Naive thymus-derived CD4-positive, alpha-beta T cell (primary cell): ENCODE measurements around the gene CHD2. TPM values are rescaled to one million over a fixed set of nuclear protein-coding genes. Genes with fewer than 3 reads are reported as not detected.

Source experiments
- ATAC-seq: fragments of 150-1000 bp; cut with Tn5 transposase; 2 replicates; pipeline ENCODE4 v1.10.0; 2021; ENCODE audit warnings: mild to moderate bottlenecking, moderate library complexity
- CTCF ChIA-PET: fragments of 350-600 bp; sonication (Branson Sonifier 250); formaldehyde crosslinking; loops from one replicate; lab custom pipeline; 2021; ENCODE audit warnings: antibody characterized with exemption; lab: Charles Lee
- POLR2A ChIA-PET: fragments of 350-600 bp; sonication (Branson Sonifier 250); formaldehyde crosslinking; loops from one replicate; lab custom pipeline; 2021; ENCODE audit warnings: antibody characterized with exemption, inconsistent platforms; lab: Charles Lee
- DNase-seq, 9 donors: peaks; one replicate each; pipeline versions ENCODE4 v3.0.0 to v3.0.0-alpha.2; 2020 to 2022; ENCODE audit warnings: mixed read lengths in 1 of 9
- H3K27ac ChIP-seq: one replicate; pipeline ENCODE4 v1.7.0; 2013; ENCODE audit warnings: mild to moderate bottlenecking, low read depth, low read length, moderate library complexity
- H3K27me3 ChIP-seq, 2 donors: one replicate each; pipeline ENCODE4 v1.7.0; 2013; ENCODE audit warnings: low read length in 2 of 2, mild to moderate bottlenecking in 2 of 2, moderate library complexity in 2 of 2; ENCODE audit not compliant: control insufficient read depth in 2 of 2, insufficient read depth in 2 of 2
- H3K36me3 ChIP-seq, 3 experiments: 1 replicate in 2 of 3; 2 replicates in 1 of 3; pipeline ENCODE4 v1.7.0; 2013; ENCODE audit warnings: low read length in 3 of 3, mild to moderate bottlenecking in 3 of 3, moderate library complexity in 1 of 3; ENCODE audit not compliant: insufficient read depth in 3 of 3, control insufficient read depth in 2 of 3
- H3K4me1 ChIP-seq, 2 donors: one replicate each; pipeline ENCODE4 v1.7.0; 2013; ENCODE audit warnings: low read length in 2 of 2, mild to moderate bottlenecking in 2 of 2, moderate library complexity in 1 of 2; ENCODE audit not compliant: control insufficient read depth in 2 of 2, insufficient read depth in 2 of 2
- H3K4me3 ChIP-seq: 2 replicates; pipeline ENCODE4 v1.7.0; 2013; ENCODE audit warnings: mild to moderate bottlenecking, low read length
- H3K9me3 ChIP-seq, 3 experiments: 1 replicate in 2 of 3; 2 replicates in 1 of 3; pipeline ENCODE4 v1.7.0; 2013; ENCODE audit warnings: low read length in 3 of 3; ENCODE audit not compliant: control insufficient read depth in 2 of 3
- H3K27ac Mint-ChIP-seq, 9 donors: one replicate each; pipeline ENCODE4 v1.8.0; 2020 to 2022; ENCODE audit warnings: mixed read lengths in 9 of 9, mild to moderate bottlenecking in 8 of 9, moderate library complexity in 5 of 9, inconsistent platforms in 2 of 9
- H3K27me3 Mint-ChIP-seq, 5 donors: one replicate each; pipeline ENCODE4 v1.8.0; 2021 to 2022; ENCODE audit warnings: mixed read lengths in 5 of 5, mild to moderate bottlenecking in 1 of 5
- H3K36me3 Mint-ChIP-seq, 5 donors: one replicate each; pipeline ENCODE4 v1.8.0; 2020 to 2022; ENCODE audit warnings: mixed read lengths in 5 of 5, mild to moderate bottlenecking in 3 of 5, inconsistent platforms in 1 of 5
- H3K4me1 Mint-ChIP-seq, 7 donors: one replicate each; pipeline ENCODE4 v1.8.0; 2020 to 2022; ENCODE audit warnings: mixed read lengths in 7 of 7, mild to moderate bottlenecking in 3 of 7, inconsistent platforms in 1 of 7
- H3K4me3 Mint-ChIP-seq, 10 donors: one replicate each; pipeline ENCODE4 v1.8.0; 2020 to 2022; ENCODE audit warnings: mild to moderate bottlenecking in 10 of 10, mixed read lengths in 10 of 10, moderate library complexity in 6 of 10, inconsistent platforms in 2 of 10
- H3K9me3 Mint-ChIP-seq, 11 donors: one replicate each; pipeline ENCODE4 v1.8.0; 2020 to 2022; ENCODE audit warnings: mixed read lengths in 11 of 11, mild to moderate bottlenecking in 4 of 11, inconsistent platforms in 1 of 11, moderate library complexity in 1 of 11
- intact Hi-C, 2 donors: fragments of 100-400 bp; cut with micrococcal nuclease; formaldehyde crosslinking; loops; one replicate each; pipeline ENCODE4 v1.15.1; 2023
- polyA plus RNA-seq, 2 donors: library from polyadenylated mRNA; unstranded; fragments of 300-500 nt; fragmentation: Illumina TruSeq; gene quantifications; one replicate each; pipeline ENCODE4 v1.2.3, GENCODE V29; 2021
- total RNA-seq, 6 experiments: library from RNA in 5 of 6; stranded (reverse) in 5 of 6; gene quantifications; 1 replicate in 5 of 6; 2 replicates in 1 of 6; pipeline ENCODE4 v1.2.3 and lab custom pipeline; 2021 to 2026

Gene CHD2
- total and polyA plus RNA-seq, 7 experiments from 2014 or later: 70.0 to 492 (median 371) TPM

DNA sequence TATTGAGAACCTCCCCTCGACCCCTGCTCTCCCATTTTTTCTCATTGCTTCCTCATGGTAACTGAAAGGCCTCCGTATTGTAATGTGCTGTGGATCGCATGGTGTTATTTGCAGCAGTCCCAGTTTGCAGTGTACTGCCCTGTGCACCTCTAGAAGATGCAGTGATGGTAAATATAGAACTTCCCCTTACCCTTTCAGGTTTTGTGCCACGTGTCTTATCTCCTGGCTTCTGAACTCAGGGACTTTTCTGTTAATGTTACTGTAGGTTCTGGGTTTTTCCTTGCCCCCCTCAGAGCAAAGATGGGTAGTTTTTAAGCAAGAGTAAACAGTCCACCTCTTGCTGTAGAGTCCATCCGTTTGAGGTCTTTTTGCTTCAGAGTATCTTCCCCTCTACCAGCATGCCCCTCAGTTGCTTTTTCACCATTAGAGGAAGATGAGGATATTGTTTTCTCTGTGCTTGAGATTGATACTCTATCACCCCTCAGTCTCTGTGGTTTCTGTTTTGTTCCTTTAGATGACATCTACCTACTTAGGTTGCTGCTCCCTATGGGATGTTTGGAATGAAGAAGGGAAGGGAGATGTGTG is 22.4 kb downstream of the CHD2 start:
- Mint-ChIP-seq H3K4me3 (peak overlapping the region; percentile 42 to 84 (median 62)), H3K27me3 (no peaks in the 10 kb centered on the region), H3K27ac (peak overlapping the region; percentile 53 to 95 (median 82)), H3K9me3 (no peaks in the 10 kb centered on the region), H3K36me3 (peaks cover 14 to 41% (median 38%) of the 10 kb centered on the region in 5 donors), H3K4me1 (peaks cover 49 to 95% (median 85%) of the 10 kb centered on the region in 7 donors)
- POLR2A ChIA-PET: interaction anchor here (0.6 to 18.6 kb wide), 11 partner anchors 8 to 126 kb away, joined by 3 to 342 read pairs (median 6); partner anchors contain the start of gene CHD2
- DNase-seq (no peak), ATAC-seq (peak; percentile 54)
- intact Hi-C loops: loop anchor here in 1 of 2 donors (1.0 kb wide), 1 partner anchor 8 kb away; no protein-coding TSS in a partner anchor
- Histone ChIP-seq H3K9me3 (no peaks in the 10 kb centered on the region), H3K36me3 (peaks cover 10 to 35% (median 14%) of the 10 kb centered on the region in 3 experiments), H3K4me3 (no peak overlapping the region), H3K27ac (peak overlapping the region; percentile 57), H3K4me1 (peaks cover 39 to 48% of the 10 kb centered on the region in 2 donors), H3K27me3 (no peaks in the 10 kb centered on the region)
- CTCF ChIA-PET: interaction anchor here (2.5 kb wide), 1 partner anchor 126 kb away, joined by 19 read pairs; no protein-coding TSS in a partner anchor

DNA sequence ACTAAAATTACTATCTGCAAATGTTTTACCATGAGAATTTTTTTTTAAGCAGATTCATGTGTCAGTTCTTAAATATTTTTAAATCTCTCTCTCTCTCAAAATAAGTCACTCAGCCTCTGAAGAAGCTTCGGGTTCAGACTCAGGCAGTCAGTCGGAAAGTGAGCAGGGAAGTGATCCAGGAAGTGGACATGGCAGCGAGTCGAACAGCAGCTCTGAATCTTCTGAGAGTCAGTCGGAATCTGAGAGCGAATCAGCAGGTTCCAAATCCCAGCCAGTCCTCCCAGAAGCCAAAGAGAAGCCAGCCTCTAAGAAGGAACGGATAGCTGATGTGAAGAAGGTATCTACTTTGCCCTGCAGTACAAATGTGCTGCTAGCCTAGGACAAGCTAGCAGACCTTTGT is 24.1 kb downstream of the CHD2 start:
- H3K4me1 ChIP-seq: peaks cover 35 to 39% of the 10 kb centered on the region in 2 donors
- intact Hi-C loops: loop anchor here in 1 of 2 donors (2.0 kb wide), 1 partner anchor 41 kb away; no protein-coding TSS in a partner anchor
- no peak overlapping the region for H3K4me3 ChIP-seq
- no peak overlapping the region for H3K27ac ChIP-seq
- H3K36me3 Mint-ChIP-seq: peaks cover 14 to 52% (median 46%) of the 10 kb centered on the region in 5 donors
- no peaks in the 10 kb centered on the region for H3K27me3 ChIP-seq
- H3K9me3 ChIP-seq: no peaks in the 10 kb centered on the region
- peak overlapping the region; percentile 29 to 95 (median 71) for H3K27ac Mint-ChIP-seq
- peaks cover 46 to 97% (median 90%) of the 10 kb centered on the region in 7 donors for H3K4me1 Mint-ChIP-seq
- peaks cover 22 to 52% (median 31%) of the 10 kb centered on the region in 3 experiments for H3K36me3 ChIP-seq
- POLR2A ChIA-PET: interaction anchor here (1.5 to 18.6 kb wide), 6 partner anchors 12 to 118 kb away, joined by 3 to 342 read pairs (median 10); partner anchors contain the start of gene CHD2
- no peaks in the 10 kb centered on the region for H3K9me3 Mint-ChIP-seq
- peak overlapping the region in 8 of 10 donors; percentile 2 to 72 (median 44) for H3K4me3 Mint-ChIP-seq
- DNase-seq: no peak
- no peaks in the 10 kb centered on the region for H3K27me3 Mint-ChIP-seq
- CTCF ChIA-PET: interaction anchor here (2.5 kb wide), 1 partner anchor 128 kb away, joined by 19 read pairs; no protein-coding TSS in a partner anchor
- ATAC-seq: no peak

DNA sequence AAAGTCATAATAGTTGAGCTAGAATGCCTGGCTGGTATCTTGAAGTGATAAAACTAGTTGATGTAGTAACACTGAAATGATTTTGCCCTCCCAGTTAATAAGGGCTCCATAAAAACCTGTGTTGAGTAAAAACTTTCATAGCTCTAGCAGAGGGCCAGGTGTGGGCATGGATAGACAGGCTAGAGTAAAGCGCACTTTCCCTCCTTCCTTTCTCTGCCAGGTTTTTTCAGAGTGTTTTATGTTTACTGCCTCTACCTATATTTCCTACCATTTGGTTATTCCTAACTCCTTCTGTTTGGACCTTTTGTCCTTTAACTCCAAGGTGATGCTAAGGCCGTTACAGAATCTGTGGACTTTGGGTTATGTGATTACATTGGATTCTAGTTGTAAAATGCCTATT is 25.3 kb downstream of the CHD2 start:
- DNase-seq (no peak), ATAC-seq (no peak)
- no peaks in the 10 kb centered on the region for H3K9me3 Mint-ChIP-seq
- ChIA-PET CTCF (interaction anchor here (1.0 kb wide), 3 partner anchors 9 to 17 kb away, joined by 3 read pairs; no protein-coding TSS in a partner anchor), POLR2A (interaction anchor here (0.8 to 18.6 kb wide), 5 partner anchors 9 to 117 kb away, joined by 3 to 342 read pairs (median 13); partner anchors contain the start of gene CHD2)
- H3K36me3 ChIP-seq: peaks cover 29 to 62% (median 37%) of the 10 kb centered on the region in 3 experiments
- H3K27ac ChIP-seq: peak overlapping the region; percentile 9
- no peaks in the 10 kb centered on the region for H3K27me3 Mint-ChIP-seq
- H3K4me3 Mint-ChIP-seq: peak overlapping the region in 4 of 10 donors; percentile 7 to 43 (median 9)
- intact Hi-C loops: loop anchor here in 1 of 2 donors (2.0 kb wide), 1 partner anchor 39 kb away; no protein-coding TSS in a partner anchor
- no peaks in the 10 kb centered on the region for H3K27me3 ChIP-seq
- H3K27ac Mint-ChIP-seq: peak overlapping the region in 8 of 9 donors; percentile 28 to 95 (median 64)
- no peaks in the 10 kb centered on the region for H3K9me3 ChIP-seq
- no peak overlapping the region for H3K4me3 ChIP-seq
- peaks cover 46 to 93% (median 85%) of the 10 kb centered on the region in 7 donors for H3K4me1 Mint-ChIP-seq
- H3K4me1 ChIP-seq: peaks cover 27 to 37% of the 10 kb centered on the region in 2 donors
- H3K36me3 Mint-ChIP-seq: peaks cover 14 to 54% (median 53%) of the 10 kb centered on the region in 5 donors

DNA sequence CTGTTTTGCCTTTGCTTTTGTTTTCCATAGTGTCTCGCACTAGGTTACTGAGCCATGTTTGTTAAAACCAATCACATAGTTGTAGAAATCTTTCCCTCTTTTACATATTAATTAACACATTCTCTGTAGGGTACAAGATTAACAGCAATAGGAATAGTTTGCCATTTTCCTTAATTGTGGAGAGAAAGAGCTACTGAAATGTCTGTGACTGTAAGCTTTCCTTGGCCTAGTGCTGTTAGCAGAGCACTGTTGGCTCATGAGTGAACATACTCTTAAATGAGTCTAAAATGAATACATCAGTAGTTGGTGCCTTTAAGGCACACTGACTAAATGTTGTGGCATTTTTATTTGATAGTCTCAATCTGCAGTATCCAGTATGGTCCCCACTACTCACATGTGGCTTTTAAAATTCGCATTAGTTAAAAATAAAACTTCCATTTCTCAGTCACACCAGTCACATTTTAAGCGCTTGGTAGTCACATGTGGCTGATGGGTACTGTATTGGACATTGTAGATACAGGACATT is 28.2 kb downstream of the CHD2 start:
- DNase-seq (no peak), ATAC-seq (no peak)
- Mint-ChIP-seq H3K4me3 (no peak overlapping the region), H3K27ac (peak overlapping the region in 8 of 9 donors; percentile 15 to 85 (median 61)), H3K36me3 (peaks cover 14 to 63% (median 61%) of the 10 kb centered on the region in 5 donors), H3K9me3 (no peaks in the 10 kb centered on the region), H3K27me3 (no peaks in the 10 kb centered on the region), H3K4me1 (peaks cover 23 to 78% (median 65%) of the 10 kb centered on the region in 7 donors)
- intact Hi-C loops: loop anchor here in 1 of 2 donors (2.0 kb wide), 1 partner anchor 17 kb away; no protein-coding TSS in a partner anchor
- CTCF ChIA-PET: interaction anchor here (0.7 to 1.3 kb wide), 2 partner anchors 52 to 131 kb away, joined by 3 to 4 read pairs; no protein-coding TSS in a partner anchor
- POLR2A ChIA-PET: interaction anchor here (0.6 to 18.6 kb wide), 7 partner anchors 8 to 129 kb away, joined by 3 to 342 read pairs (median 3); partner anchors contain the start of gene CHD2
- H3K27ac ChIP-seq: no peak overlapping the region
- no peaks in the 10 kb centered on the region for H3K9me3 ChIP-seq
- peaks cover 38 to 81% (median 50%) of the 10 kb centered on the region in 3 experiments for H3K36me3 ChIP-seq
- no peak overlapping the region for H3K4me3 ChIP-seq
- no peaks in the 10 kb centered on the region for H3K27me3 ChIP-seq
- peaks cover 9 to 10% of the 10 kb centered on the region in 2 donors for H3K4me1 ChIP-seq

DNA sequence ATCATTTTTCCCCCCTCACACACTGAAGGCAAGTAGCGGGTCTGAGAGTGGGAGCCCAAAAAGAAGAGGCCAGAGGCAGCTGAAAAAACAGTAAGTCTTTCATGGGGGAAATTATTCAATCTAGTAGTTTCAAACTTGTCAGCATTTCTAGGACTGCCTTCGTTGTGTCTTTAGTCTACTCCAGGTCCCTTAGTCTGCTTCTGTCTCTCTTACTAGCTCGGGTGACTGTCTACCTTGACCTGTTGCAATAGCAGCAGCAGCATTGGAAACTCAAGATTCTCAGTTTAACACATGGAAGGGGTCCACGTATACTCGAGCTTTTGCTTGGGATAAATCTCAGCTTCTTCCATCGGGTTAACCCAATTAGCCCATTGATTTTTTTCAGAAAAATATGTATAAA is 28.9 kb downstream of the CHD2 start:
- H3K27me3 ChIP-seq: no peaks in the 10 kb centered on the region
- intact Hi-C loops: loop anchor here in 1 of 2 donors (2.0 kb wide), 1 partner anchor 16 kb away; no protein-coding TSS in a partner anchor
- H3K4me1 Mint-ChIP-seq: peaks cover 16 to 79% (median 65%) of the 10 kb centered on the region in 7 donors
- H3K9me3 Mint-ChIP-seq: no peaks in the 10 kb centered on the region
- ChIA-PET CTCF (interaction anchor here (1.3 kb wide), 1 partner anchor 131 kb away, joined by 4 read pairs; no protein-coding TSS in a partner anchor), POLR2A (interaction anchor here (0.7 to 18.6 kb wide), 4 partner anchors 14 to 129 kb away, joined by 3 to 342 read pairs (median 4); partner anchors contain the start of gene CHD2)
- ATAC-seq: no peak
- peak overlapping the region in 8 of 9 donors; percentile 15 to 85 (median 64) for H3K27ac Mint-ChIP-seq
- peaks cover 14 to 66% (median 62%) of the 10 kb centered on the region in 5 donors for H3K36me3 Mint-ChIP-seq
- H3K36me3 ChIP-seq: peaks cover 45 to 88% (median 57%) of the 10 kb centered on the region in 3 experiments
- no peaks in the 10 kb centered on the region for H3K9me3 ChIP-seq
- H3K27me3 Mint-ChIP-seq: no peaks in the 10 kb centered on the region
- H3K4me3 Mint-ChIP-seq: no peak overlapping the region
- DNase-seq: no peak
- H3K4me3 ChIP-seq: no peak overlapping the region
- H3K4me1 ChIP-seq: peaks cover 9 to 10% of the 10 kb centered on the region in 2 donors
- H3K27ac ChIP-seq: no peak overlapping the region
